Measurements from ENCODE around the gene PDPN.

Gene PDPN

GRCh38 chr1:13546791-13547190, 36.8 kb upstream of the PDPN start:
- Histone ChIP-seq H3K36me3 (ENCODE audit: control insufficient read depth, insufficient read depth, low read length) (no peaks in the 10 kb centered on the region), H3K4me3 (ENCODE audit: low read depth, low read length) (no peak overlapping the region), H3K9me3 (ENCODE audit: control insufficient read depth, low read length) (no peaks in the 10 kb centered on the region), H3K27me3 (ENCODE audit: control insufficient read depth, insufficient read depth, low read length) (no peaks in the 10 kb centered on the region), H3K9ac (no peak overlapping the region), H2AFZ (no peak overlapping the region), H3K79me2 (no peaks in the 10 kb centered on the region), H3K4me1 (no peaks in the 10 kb centered on the region), H3K27ac (no peak overlapping the region), H3K4me2 (ENCODE audit: low read length) (no peak overlapping the region)
- no peak for TF ChIP-seq CTCF (IDR thresholded peaks at IDR 0.05)

- H3K36me3 ChIP-seq (ENCODE audit: control insufficient read depth, insufficient read depth, low read length): no peaks in the 10 kb centered on the region
- H2AFZ ChIP-seq: no peak overlapping the region
- no peaks in the 10 kb centered on the region for H3K27me3 ChIP-seq (ENCODE audit: control insufficient read depth, insufficient read depth, low read length)
- no peak for TF ChIP-seq CTCF (IDR thresholded peaks at IDR 0.05)
- H3K4me1 ChIP-seq: no peaks in the 10 kb centered on the region
- H3K4me2 ChIP-seq (ENCODE audit: low read length): no peak overlapping the region
- no peak overlapping the region for H3K27ac ChIP-seq
- H3K9me3 ChIP-seq (ENCODE audit: control insufficient read depth, low read length): no peaks in the 10 kb centered on the region
- H3K4me3 ChIP-seq (ENCODE audit: low read depth, low read length): no peak overlapping the region
- H3K9ac ChIP-seq: no peak overlapping the region
- no peaks in the 10 kb centered on the region for H3K79me2 ChIP-seq
These were observed 35.4 kb upstream of the PDPN start for GRCh38 chr1:13548281-13548680.

GRCh38 chr1:13549021-13549420, 34.6 kb upstream of the PDPN start:
- H3K27ac ChIP-seq: no peak overlapping the region
- no peak overlapping the region for H3K9ac ChIP-seq
- TF ChIP-seq CTCF (IDR thresholded peaks at IDR 0.05): no peak
- no peaks in the 10 kb centered on the region for H3K9me3 ChIP-seq (ENCODE audit: control insufficient read depth, low read length)
- no peaks in the 10 kb centered on the region for H3K36me3 ChIP-seq (ENCODE audit: control insufficient read depth, insufficient read depth, low read length)
- H3K4me2 ChIP-seq (ENCODE audit: low read length): no peak overlapping the region
- H3K4me1 ChIP-seq: no peaks in the 10 kb centered on the region
- no peaks in the 10 kb centered on the region for H3K79me2 ChIP-seq
- H3K27me3 ChIP-seq (ENCODE audit: control insufficient read depth, insufficient read depth, low read length): no peaks in the 10 kb centered on the region
- no peak overlapping the region for H3K4me3 ChIP-seq (ENCODE audit: low read depth, low read length)
- H2AFZ ChIP-seq: no peak overlapping the region

GRCh38 chr1:13549521-13549920, 34.1 kb upstream of the PDPN start:
- H2AFZ ChIP-seq: no peak overlapping the region
- no peak overlapping the region for H3K4me3 ChIP-seq (ENCODE audit: low read depth, low read length)
- no peaks in the 10 kb centered on the region for H3K4me1 ChIP-seq
- H3K4me2 ChIP-seq (ENCODE audit: low read length): no peak overlapping the region
- no peaks in the 10 kb centered on the region for H3K27me3 ChIP-seq (ENCODE audit: control insufficient read depth, insufficient read depth, low read length)
- H3K79me2 ChIP-seq: no peaks in the 10 kb centered on the region
- H3K9ac ChIP-seq: no peak overlapping the region
- no peak for TF ChIP-seq CTCF (IDR thresholded peaks at IDR 0.05)
- no peaks in the 10 kb centered on the region for H3K9me3 ChIP-seq (ENCODE audit: control insufficient read depth, low read length)
- H3K36me3 ChIP-seq (ENCODE audit: control insufficient read depth, insufficient read depth, low read length): no peaks in the 10 kb centered on the region
- H3K27ac ChIP-seq: no peak overlapping the region

GRCh38 chr1:13550663-13551062, 33.0 kb upstream of the PDPN start:
- Histone ChIP-seq H3K4me3 (ENCODE audit: low read depth, low read length) (no peak overlapping the region), H3K4me1 (no peaks in the 10 kb centered on the region), H3K36me3 (ENCODE audit: control insufficient read depth, insufficient read depth, low read length) (no peaks in the 10 kb centered on the region), H3K9me3 (ENCODE audit: control insufficient read depth, low read length) (no peaks in the 10 kb centered on the region), H3K79me2 (no peaks in the 10 kb centered on the region), H2AFZ (no peak overlapping the region), H3K27ac (no peak overlapping the region), H3K9ac (no peak overlapping the region), H3K4me2 (ENCODE audit: low read length) (no peak overlapping the region), H3K27me3 (ENCODE audit: control insufficient read depth, insufficient read depth, low read length) (no peaks in the 10 kb centered on the region)
- no peak for TF ChIP-seq CTCF (IDR thresholded peaks at IDR 0.05)

Data from parathyroid adenoma (tissue), 2 donors.